Stimulated activated CD4-positive, alpha-beta T cell treated with anti-CD3 and anti-CD28 coated beads, Interleukin-4, amount 100 ng/mL, for 24 hours (primary cell): Measurements from ENCODE around the gene CD27.
"Not testable (repeated sequence)": the region's sequence is repeated elsewhere in the genome, so short reads cannot be mapped to it uniquely, and the experiment has no call there.

Experiments used
- DNase-seq: peaks from one replicate; pipeline ENCODE4 v3.0.0-alpha.2; 2020

The CD27 gene

GRCh38 chr12:6444704-6445688, at the start of gene CD27:
Gene CD27 (plus strand): TSS chr12:6444955. CDS start chr12:6445096, 141 bp downstream.
- DNase-seq = no peak

DNA sequence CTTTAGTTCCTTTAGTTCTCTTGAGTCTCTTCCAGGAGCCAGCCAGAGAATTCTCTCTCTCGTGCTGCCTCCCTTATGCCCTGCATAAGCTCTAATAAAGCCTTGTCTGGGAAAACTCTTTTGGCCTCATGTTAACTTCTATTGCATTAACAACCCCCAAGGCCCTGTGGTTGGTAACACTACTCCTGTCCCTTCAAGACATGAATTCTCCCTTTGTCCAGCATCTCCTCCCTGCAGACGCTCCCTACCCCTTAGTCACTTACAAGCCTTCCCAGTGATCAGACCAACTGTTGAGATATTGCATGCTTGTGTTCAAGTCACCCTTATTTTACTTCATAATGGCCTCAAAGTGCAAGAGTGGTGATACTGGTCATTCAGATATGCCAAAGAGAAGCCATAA, 48.7 kb upstream of the CD27 start:
- DNase-seq = no peak

GRCh38 chr12:6399884-6400644, 44.7 kb upstream of the CD27 start:
- DNase-seq = no peak

DNA sequence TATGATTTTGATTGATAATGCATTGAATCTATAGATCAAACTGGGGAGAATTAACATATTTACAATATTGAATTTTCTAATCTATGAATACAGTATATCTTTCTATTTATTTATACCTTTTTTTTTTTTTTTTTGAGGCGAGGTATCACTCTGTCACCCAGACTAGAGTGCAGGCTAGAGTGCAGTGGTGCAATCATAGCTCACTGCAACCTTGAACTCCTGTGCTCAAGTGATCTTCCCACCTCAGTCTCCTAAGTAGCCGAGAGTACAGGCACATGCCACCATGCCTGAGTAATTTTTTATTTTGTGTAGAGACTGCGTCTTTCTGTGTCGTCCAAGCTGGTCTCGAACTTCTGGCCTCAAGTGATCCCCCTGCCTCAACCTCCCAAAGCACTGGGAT, 40.4 kb upstream of the CD27 start:
- no peak for DNase-seq

DNA sequence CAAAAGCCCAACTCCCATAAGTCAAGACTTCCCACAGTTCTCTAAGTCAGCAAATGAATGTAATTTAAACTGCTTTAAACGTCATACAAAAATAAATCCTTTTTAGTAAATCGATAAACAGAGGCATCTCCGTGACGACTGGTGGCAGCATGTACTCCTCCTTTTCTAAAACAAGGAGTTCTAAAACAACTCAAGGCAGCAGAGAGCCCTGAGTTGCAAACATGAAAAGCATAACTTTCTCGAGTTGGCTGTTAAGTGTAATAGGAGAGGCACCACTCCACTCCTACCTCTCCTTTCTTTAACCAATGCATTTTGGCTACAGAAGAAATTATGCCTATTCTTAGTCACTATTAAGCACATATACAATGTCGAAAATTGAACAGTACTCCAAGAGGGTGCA, 38.8 kb upstream of the CD27 start:
- no peak for DNase-seq

GRCh38 chr12:6407236-6407954, 37.4 kb upstream of the CD27 start:
- DNase-seq = no peak

DNA sequence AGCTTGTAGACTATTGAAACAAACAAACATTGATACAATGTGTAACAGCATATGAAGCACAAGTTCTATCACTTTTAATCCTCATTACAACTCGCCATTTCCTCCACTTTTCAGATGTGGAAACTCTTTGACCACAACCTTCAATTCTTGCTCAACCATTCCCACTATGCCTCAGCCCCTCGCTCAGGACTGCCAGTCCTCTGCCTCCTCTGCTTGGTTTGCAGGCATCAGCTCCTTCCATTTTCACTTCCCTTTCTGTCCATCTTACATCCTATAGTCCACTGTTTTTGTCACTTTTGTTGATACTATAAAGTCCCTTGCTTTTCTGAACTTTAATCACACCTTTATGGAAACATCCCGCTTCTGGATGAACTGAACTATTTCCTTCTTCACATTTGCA, 28.2 kb upstream of the CD27 start:
- no peak for DNase-seq

DNA sequence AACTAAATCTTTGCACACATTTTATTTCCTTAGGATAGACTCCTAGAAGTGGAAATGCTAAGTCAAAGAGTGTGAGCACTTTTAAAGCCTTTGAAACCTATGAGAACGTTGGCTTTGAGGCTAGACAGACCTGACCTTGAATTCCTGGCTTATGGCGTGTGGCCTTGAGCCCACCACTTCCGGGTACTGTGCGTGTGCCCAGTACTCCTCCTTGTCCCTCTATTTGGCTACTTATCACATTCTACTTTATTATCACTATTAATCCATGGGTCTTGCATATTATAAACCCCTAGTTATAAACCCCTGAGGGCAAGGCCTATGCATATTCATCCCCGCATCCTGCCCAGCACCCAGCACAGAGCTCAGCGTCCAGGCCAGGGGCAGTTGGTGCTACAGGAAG, 26.0 kb upstream of the CD27 start:
- no peak for DNase-seq

- no peak for DNase-seq
These were observed 24.4 kb upstream of the CD27 start for GRCh38 chr12:6420364-6420763.

DNA sequence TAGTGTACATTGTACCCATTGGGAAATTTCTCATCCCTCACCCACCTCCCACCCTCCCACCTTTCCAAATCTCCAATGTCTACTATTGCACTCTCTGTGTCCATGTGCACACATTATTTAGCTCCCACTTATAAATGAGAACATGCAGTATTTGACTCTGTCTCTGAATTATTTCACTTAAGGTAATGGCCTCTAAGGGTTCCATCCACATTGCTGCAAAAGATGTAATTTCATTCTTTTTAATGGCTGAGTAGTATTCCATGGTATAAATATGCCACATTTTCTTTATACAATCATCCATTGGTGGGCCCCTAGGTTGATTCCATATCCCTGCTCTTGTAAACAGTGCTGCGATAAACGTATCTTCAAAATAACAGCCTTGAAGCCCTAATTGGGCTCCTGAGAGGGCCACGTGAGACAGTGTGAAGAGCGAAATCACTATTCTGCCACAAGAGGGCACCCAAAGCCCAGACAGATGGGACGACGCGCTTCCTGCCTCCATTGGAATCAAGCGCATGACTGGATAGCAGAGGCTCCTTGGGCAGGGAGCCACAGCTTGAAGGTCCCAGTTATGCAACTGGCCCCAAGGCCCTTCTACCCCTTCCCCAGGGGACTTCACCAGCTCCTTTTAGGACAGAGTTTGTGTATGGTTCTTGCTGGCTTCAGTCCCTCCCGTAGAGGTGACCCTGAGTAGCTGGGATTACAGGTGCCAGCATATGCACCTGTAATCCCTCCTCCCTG, 21.3 kb upstream of the CD27 start:
- DNase-seq = peak; percentile 83

- no peak for DNase-seq
These were observed 20.8 kb upstream of the CD27 start for GRCh38 chr12:6424008-6424347.

DNA sequence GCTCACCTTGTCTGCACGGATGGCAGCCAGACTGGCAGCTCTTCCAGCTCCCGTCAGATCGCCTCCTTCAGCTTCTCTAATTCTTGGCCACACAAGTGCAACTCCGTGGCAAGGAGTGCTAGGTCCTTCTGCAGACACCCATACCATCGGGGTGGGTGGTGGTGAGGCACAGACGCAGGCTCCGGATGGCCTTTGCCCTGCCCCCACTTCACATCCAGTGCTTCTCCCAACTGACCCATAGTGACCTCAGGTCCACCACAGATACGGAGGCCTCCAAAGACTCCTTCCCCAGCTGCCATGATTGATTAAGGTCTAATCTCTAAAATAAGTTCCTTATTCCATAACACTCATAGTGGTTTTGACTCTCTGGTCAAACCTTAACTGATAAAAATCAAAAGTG, 19.9 kb upstream of the CD27 start:
- DNase-seq = no peak

GRCh38 chr12:6425590-6426531, 18.9 kb upstream of the CD27 start:
- no peak for DNase-seq

GRCh38 chr12:6426882-6427671, 17.7 kb upstream of the CD27 start:
- peak; percentile 95 for DNase-seq

- DNase-seq = not testable (repeated sequence)
These were observed 17.0 kb upstream of the CD27 start for GRCh38 chr12:6427796-6428195.

- no peak for DNase-seq
These were observed 16.4 kb upstream of the CD27 start for GRCh38 chr12:6428326-6428725.

GRCh38 chr12:6430124-6430989, 14.4 kb upstream of the CD27 start:
- DNase-seq = peak; percentile 66

GRCh38 chr12:6432991-6433390, 11.8 kb upstream of the CD27 start:
- no peak for DNase-seq
